NCI-H2081 (cell line): Measurements from ENCODE around the gene TMEM198.

Experiments used
- DNase-seq, 2 experiments: peaks; one replicate each; lab custom pipeline; 2025; lab: John Stamatoyannopoulos, UW

Gene TMEM198

DNA sequence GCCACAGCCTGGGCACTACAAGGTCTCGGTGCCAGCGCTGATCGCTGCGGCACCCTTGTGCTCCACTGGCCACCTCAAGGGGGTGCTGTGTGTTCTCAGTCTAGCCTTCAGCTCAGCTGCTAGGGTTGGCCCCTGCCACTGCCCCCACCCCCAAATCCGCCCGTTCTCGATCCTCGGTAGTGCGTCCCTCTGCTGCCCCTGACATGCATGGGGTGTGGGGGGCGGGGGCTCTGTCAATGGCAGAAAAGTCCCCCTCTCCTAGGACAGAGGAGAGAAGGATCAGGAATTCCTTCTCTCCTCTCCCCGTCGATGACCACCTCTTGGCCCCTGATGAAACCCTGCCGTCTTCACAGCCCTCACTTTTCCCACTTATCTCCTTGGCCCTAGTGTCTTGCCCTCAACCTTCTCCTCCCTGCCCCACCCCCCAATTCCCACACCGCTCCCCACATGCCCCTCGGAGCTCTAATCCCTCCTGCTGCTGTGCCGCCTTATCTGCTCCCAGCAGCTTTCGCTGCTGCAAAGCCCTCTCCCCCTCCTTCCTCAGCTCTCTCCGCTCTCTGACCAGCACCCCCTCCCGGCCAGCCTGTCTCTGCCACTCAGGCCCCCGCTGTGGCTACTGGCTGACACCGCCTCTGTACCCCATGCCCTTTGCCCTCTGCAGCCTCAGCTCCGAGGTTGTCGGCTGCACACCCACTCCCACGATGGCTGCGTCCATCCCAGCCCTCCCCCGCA is 33.9 kb upstream of the TMEM198 start:
- DNase-seq = peak; percentile 40 to 64

DNA sequence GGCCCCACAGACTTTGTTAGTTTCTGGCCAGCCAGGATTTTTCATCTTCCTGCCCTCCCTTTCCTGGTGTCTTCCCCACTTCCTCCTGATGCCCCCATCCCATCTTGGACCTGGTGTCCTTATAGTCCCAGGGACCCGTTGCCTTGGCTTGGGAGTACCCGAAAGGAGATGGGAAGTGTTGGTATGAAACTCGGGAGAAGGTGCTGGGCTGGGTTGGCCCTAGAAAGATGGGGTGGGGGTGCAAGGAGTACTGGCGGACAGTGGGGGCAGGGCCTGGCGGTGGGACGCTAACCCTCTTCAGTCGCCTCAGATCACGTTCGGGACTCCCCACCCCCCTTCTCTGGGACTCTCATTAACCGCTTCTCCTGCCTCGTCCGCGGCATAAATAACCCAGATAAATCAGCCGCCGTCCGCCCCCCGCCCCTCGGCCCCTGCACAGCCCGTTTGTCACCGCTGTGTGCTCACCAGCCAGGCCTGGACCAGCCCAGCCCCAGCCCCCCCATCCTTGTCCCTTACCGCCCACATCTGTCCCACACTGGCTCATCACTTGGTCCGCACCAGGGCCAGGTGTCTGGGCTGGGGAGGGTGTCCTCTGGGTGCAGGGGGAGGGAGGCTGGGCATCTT is 33.2 kb upstream of the TMEM198 start:
- DNase-seq = no peak

DNA sequence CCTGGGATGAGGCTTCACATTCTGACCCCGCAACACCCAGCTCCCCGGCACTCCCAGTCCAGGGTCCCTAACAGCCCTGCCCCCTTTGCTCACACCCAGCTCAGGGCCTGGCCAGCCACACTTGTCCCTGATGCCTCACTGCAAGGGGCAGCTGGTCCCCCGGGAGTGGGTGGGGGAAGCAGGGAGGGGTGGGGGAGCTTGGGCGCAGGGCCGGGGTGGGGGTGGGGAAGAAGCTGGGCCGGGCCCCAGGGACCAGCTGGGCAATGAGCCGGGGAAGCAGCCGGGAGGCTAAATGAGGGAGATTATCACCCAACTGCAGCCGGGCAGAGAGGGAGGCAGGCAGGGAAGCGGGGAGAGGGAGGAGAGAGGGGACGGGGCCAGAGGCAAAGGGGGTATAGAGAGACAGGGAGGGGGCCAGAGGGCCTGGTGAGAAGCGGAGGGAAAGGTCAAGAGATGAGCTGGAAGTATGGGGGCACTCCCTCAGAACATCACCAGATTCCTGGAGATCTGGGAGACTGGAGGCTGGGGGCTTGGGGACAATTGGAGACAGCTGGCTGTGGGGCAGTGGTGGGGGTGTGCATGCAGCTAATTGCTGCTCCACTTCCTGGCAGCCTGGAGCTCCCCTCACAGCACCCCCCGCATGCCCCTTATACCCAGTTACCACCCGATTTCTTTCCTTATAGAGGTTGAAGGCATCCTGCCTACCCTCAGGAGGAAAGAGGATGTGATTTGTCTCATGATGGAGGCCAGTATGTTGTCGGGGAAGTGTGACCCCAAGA is 32.1 kb upstream of the TMEM198 start:
- no peak for DNase-seq

DNA sequence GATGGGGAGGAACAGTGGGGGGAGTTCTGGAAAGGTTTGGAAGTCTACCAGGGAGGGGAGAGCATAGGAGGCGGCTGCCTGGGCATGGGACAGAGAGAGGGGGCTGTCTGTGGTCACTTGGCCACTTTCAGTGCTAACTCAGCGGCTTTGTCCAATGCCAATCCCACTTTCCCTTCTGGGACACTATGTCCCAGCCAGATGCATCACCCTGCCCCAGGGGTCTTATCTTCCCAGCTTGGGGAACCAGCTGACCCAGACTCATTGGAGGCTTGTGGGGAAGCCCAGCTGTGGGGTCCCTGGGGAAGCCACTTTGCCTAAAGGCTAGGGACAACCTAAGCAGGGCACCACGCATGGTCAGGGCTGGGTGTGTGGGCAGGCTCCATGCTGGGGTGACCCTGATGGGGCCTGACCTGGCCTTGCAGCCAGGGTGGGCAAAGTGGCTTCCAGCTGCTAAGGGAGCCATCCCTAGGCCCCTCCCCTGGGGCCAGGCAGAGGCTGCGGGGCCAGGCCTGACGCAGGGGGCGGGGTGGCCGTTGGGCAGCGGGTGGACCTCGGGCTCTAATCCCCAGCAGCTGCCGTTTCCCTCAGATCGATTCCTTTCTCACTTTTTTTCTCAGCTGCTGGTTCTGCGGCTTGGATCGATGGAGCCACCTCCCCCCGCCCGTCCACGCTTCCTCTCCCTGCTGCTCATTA is 31.2 kb upstream of the TMEM198 start:
- no peak for DNase-seq

DNA sequence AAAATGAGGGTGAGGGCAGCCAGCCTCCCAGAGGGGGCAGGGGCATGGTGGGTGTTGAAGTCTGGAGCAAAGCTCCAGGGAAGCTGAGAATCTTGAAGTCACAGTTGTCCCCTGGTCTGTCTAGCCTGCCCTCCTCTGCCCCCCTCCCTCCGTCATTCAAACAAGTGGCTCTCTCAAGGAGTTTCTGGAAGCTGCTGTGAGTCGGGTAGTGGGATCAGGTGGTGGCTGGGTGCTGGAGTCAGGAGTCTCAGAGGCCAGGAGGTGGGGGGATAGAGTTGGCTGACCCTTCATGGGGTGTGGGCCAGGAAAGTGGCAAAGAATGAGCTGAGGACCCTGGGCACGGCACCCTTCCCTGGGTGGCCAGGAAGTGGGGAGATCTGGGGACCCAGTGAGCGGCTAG is 30.0 kb upstream of the TMEM198 start:
- no peak for DNase-seq

DNA sequence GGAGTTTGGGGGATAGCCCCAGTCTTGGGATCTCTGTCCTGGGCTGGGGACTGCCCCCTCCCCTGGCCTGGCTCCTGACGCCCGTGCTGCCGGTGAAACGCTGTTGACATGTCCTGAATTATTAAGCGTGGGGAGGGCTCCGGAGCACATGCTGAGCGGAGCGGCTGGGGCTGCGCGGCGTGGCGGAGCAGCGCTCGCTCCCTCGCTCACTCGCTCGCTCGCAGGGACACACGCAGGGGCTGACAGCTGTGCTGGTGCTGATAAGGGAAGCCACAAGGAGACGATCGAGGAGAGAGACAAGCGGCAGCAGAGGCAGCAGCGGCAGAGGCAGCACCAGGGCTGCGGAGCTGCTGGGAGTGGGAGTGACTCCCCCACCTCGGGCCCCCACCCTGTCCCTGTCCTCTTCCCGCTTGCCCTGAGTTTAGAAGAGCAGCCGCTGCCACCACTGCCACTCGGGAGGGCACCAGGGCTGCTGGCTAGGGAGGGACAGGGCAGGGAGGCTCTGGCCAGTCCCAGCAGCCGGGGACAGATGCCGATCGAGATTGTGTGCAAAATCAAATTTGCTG is 29.5 kb upstream of the TMEM198 start, which contains the start of gene ASIC4:
Gene ASIC4 (plus strand): TSS at position 287 of the 566 bp plus-strand sequence. CDS start 243 bp downstream, at position 530.
- DNase-seq = no peak

DNA sequence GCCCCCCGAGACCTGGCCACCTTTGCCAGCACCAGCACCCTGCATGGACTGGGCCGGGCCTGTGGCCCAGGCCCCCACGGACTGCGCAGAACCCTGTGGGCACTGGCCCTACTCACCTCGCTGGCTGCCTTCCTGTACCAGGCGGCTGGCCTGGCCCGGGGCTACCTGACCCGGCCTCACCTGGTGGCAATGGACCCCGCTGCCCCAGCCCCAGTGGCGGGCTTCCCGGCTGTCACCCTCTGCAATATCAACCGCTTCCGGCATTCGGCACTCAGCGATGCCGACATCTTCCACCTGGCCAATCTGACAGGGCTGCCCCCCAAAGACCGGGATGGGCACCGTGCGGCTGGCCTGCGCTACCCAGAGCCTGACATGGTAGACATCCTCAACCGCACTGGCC is 29.0 kb upstream of the TMEM198 start:
- DNase-seq = no peak

DNA sequence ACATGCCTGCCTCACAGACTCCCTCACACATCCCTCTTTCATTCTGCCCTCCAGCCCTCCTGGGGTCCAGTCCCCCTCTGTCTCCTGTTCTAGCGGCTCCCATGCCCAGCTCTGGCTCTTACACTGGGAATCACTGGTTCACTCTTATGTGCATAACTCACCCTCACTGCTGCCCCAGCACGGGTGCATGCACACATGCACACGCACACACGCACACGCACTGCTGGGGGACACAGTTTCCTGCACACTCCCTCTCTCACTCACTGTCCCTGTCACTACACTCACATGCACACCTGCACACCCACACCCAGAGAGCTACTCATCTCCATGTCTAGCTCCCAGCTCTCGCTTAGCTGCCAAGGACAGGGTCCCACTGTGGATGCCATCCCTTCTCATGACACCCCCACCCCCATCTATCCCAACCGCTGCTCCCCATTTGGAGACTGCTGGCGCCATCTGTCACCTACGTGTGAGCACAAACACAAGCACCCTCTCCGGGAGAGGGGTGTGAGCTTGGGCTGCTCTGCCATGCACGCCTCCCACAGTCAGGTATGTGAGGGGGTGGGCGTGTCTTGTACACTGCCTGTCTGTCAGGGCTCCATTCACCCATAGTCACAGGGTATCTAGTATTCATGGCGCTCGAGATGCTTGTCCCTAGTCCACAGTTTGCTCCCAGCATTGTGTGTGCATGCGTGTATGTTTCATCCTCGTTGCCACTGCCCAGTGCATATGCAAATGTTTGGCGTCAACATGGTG is 27.8 kb upstream of the TMEM198 start:
- no peak for DNase-seq

DNA sequence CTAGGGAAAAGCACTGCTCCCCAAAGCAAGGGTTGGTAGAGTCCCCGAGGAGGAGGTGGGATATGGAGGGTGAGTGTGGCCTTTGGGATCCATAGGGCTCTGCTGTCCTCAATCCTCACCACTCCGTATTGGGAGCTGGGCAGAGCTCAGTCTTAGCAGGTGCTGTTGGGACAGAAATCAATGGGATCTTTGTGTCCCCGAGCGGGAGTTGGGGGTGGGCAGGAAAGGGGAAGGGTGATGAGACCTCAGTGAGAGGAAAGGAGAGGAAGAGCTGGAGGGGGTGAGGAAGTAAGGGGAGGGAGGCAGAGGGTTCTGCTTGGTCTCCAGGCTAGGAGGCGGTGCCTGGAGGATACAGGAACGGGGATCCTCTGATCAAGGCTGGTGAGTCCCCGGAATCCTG is 26.9 kb upstream of the TMEM198 start:
- DNase-seq = no peak

DNA sequence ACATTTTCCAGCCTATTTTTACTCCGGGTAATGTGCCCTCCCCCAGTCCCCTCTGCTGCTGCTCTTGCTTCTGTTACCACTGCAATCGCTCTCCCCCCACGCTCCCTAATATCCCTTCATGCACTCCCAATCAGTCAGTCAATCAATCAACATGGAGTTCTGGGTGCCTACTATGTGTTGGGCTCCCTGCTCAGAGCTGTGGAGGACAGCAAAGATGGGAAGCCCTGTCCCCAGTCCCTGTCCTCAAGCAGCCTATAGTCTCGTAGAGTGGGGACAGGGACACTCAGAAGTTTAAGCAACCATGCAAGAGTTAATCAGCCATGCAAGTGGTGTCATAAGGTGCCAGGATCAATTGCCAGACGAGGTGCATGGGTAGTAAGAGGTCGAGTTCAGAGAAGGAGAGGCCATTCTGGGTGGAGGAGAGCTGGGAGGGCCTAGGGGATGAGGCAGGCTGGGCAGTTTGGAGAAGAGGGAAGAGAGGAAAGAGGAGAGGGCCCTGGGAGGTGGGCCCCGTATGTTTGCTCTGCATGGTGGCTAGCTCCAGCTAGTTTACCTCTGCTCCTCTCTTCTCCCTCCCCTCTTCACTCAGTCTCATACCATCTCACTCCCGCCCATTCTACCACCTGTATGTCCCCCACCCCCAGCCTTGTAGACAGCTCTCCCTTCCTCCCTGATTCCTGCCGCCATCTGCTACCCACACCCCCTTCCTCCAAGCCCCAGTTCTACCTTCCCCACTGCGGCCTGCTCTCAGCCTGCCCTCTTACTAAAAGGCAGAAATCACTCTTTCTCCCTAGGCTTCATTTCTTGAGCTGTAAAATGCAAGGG is 25.7 kb upstream of the TMEM198 start:
- DNase-seq = no peak

DNA sequence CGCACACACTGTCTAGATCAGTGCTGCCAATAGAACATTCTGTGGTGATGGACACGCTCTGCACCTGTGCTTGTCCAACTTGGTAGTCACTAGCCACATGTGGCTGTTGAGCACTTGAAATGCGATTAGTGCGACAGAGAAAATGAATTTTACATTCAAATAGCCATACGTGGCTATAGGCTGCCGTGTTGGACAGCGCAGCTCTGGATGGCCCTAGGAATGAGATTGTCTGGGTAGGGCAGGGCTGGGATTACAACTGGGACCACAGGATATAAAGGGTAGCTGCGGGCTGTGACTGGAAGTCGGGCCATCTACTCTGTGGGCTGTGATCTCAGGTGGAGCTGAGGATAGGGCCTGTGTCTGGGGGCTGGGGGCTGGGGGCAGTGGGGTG is 24.3 kb upstream of the TMEM198 start:
- DNase-seq = no peak

DNA sequence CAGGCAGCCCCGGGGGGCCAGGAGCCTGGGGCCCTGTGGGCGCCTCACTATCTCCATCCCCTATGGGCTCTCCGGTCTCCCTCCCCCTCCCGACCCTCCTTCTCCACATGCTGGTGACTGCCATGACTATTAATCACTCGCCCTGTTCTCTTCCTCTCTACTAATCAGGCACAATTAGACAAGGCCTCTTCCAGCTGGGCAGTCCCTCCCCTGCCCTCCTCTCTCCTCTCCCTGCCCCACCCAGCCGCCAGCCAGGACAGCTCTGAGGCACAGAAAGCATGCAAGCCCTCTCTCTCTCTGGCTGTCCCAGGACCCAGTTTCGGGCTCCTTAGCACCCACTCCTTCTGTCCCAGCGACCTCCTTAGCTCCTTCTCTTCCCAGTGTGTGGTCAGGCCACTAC is 23.7 kb upstream of the TMEM198 start:
- DNase-seq = no peak

DNA sequence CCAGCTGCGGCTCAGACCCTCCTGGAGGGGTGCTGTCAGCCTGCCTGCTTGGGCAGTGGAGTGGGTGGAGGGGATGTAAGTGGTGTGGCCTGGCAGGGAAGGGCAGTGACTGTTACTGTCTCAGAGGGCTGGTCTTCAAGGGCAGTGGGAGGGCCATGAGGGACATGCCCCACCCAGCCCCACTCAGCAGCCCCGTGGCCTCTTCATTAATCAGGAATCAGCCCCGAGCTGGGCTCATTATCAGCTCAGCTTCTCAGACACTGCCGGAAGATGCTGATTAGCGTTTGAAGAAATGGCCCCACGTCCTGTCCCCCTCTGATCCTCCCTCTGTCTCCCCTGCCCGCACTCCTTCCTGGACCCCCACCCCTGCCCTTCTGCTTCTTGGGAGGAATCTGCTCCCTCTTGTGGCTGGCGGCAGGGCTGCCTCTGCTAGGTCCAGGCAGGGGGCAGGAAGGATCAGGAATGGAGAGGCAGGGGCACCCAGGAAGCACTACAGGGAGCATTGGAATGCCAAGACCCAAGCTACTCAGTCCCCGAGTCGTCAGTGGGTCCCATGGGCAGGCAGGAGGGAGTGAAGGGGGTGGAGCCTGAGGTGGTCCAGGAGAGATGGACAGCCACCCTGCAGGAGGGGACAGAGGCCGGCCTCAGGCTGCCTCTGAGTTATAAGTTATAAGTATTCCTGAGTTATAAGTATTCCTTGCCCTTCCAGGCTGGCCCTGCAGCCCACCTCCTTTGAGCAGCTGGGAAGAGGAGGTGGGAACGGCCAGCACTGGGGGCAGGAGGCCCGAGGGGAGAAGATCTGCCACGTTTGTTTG is 22.6 kb upstream of the TMEM198 start:
- DNase-seq = peak in 1 of 2 experiments; percentile 25

DNA sequence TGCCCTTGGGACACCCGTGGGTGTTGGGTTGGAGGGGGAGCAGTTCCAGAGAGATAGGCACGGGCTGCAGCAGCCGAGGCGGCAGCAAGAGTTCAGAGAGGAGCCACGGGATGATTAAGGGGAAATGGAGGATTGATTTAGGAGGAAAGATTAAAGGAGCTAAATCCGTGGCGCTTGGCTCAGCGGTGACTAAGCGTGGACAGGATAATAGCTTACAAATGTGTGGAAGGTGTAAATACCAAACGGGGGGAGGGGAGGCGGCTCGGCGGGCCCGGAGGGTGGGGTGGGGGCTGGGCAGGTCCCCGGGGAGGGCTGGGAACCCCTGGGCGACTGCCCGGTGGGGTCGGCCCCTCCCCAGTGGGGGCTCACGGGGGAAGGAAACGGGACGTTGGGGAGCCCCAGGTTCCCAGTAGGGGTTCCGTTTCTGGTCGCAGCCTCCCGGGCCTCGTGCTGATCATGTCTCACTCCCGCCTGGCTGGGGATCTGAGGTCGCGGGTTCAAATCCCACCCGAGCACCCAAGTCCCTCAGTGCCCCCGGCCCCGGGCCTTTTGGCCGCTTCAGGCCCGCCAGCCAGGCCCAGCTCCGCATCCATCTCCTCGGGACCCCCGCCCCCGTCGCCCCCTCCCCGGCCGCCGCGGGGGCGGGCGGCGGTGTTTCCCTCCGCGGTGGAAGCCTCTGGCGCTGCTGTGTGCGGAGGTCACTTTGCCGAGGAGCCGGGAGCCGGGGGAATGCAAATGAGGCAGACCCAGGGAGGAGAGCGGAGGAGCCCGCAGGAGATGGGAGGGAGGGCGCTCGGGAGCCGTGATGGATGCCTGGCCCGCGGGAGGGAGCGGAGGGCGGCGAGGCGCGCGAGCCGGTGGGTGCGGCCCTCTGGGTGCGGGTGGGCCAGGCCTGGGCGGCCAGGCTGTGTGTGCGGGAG is 21.5 kb upstream of the TMEM198 start:
- no peak for DNase-seq

DNA sequence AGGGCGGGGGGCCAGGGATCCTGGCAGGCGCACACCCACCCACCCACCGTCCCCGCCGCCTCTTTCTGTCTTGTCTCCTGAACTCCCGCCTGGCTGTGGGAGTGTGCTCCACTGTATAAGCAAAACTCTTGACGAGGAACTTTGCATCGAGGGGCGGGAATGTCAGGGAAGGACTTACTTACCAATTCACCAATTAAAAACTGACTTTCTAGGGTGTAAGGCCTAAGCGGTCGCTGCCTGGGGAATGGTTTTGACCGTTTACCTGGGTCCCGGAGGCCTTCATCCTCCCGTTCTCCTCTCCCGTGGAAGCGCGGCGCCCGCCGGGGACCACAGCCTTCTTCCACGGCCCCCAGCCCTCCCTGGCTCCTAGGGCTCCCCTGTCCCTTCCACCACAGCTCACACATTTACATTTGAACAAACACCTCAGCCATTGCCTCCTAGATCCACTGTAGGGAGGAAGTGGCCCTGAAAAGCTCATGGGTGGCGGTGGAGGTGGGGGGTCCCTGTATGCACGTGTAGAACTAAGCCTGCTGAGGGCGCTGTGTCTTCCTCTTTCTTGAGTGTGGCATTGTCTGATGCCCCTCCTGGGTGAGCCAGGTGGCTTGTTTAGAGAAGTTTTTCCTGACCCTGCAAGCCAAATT is 20.7 kb upstream of the TMEM198 start:
- no peak for DNase-seq

DNA sequence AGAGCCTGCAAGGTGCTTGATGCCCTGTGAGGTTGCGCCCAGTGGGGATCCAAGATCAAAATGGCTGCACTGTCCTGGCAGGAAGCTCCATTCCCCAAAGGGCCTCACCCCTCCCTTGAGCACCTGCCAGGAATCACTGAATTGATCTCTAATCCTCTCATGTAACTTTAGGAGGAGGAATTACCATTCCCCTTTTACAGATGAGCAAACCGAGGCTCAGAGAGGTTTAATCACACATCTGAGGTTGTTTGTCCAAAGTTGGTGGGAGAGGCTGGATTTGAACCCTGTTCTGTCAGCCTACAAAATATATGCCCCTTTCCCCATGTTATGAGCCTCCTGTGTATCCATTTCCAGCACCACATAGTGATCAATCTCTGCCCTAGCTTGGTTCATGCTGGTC is 19.0 kb upstream of the TMEM198 start:
- DNase-seq = no peak

DNA sequence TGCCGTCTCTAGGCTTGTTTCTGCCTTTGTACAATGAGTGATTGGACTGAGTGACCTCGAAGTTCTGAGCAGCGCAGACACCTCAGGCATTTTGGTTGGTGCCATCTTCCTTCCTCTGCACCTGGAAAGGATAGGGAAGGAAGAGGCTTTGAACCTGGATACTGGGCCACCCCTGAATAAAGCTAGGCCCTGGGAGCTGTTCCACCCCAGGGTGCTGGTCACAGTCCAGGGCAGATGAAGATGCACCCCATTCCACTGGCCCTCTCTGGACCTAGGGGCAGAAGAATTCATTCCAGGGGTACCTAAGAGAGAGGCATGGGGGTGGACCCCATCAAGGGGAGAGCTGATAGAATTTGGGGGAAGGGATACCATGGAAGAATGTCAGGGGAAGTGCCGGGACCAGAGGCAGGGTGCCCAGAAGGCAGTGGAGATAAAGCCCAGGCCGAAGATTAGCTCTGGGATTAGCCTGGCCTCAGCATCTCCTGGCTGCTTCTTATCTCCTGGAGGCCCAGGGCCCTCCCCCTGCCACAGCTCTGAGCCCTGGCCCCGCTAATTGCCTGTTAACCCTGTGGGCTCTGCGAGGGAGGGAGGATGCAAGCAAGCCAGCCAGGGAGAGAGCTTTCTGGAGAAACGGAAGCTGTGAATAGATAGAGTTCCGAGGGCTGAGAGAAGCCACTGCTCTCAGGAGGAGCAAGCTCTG is 18.1 kb upstream of the TMEM198 start:
- no peak for DNase-seq
